Globus pallidus (tissue), 1 donor: ENCODE results near the gene FAM156B.
"Not testable (repeated sequence)": the region's sequence is repeated elsewhere in the genome, so short reads cannot be mapped to it uniquely, and the experiment has no call there.

Source experiments
- DNase-seq: peaks from one replicate; pipeline ENCODE4 v3.0.0-alpha.2; 2015; ENCODE audit warnings: low spot score

Gene FAM156B

DNA sequence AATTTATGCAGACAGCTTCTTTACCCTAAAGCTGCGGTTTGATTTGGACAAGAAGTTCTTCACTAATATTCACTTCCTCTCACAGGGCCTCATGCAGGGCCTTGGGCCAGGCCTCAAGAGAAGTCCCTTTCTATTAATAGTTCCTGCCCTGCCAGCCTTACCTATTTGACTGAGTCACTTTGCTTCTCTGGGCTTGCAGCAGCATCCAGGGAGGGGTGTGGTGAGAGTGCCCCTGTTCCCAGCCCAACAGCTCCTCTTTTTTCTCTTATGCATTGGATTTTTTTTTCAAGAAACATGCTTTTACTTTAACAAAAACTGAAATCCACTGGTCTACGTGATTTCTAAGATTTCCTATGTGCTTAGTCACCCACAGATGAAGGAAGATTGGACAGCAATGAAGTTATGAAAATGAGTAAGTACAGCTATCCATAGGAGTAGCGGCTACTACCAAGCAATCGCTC, 26.7 kb downstream of the FAM156B start:
- DNase-seq, result no peak

DNA sequence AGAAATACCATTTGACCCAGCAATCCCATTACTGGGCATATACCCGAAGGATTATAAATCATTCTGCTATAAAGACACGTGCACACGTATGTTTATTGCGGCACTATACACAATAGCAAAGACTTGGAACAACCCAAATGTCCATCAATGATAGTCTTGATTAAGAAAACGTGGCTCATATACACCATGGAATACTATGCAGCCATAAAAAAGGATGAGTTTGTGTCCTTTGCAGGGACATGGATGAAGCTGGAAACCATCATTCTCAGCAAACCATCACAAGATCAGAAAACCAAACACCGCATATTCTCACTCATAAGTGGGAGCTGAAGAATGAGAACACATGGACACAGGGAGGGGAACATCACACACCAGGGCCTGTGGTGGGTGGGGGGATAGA, 33.1 kb downstream of the FAM156B start:
- DNase-seq, result not testable (repeated sequence)

DNA sequence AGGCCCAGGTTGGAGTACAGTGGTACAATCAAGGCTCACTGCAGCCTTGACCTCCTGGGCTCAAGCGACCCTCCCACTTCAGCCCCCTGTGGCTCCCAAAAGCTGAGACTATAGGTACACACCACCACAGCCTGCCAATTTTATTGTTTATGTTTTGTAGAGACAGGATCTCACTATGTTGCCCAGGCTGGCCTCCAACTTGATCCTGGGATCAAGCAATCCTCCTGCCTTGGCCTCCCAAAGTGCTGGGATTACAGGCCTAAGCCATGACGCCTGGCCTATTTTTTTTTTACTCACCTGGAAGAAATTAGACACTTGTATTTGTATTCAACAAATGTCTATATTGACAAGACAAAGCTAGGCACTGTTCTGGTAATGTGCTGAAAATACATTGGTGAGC, 36.1 kb downstream of the FAM156B start:
- DNase-seq, result no peak

DNA sequence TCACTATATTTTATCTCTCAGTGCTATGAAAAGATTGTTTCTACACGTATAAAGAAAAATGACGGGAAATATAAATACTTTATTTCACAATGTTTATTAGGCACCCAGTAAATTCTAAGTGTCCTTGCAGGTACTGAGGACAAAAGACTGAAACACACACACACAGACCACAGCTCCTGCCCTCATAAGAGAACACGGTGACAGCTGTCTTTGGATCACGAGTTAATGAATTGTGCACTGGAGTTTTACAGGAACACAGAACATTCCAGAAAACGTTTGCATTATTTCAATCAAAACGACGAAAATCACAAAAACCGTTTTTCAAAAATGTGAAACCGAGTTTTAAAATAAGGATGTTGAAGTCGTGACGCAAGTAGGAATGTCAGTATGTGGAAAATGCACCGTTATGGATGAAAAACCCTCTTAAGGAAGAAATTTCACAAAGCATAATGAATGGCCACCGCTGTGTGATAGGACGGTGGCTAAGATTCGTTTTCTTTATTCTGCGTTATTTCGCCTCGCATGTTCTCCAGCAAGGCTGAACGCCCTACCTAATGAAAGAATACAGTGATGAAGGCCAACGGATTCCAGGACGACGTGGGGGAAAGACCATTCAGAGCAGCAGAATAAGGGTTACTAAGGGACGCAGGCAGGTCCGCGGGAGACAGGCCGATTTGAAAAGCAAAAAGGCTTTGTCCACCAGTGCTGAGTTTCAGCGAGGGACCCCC, 37.0 kb downstream of the FAM156B start:
- DNase-seq, result peak; percentile 28

DNA sequence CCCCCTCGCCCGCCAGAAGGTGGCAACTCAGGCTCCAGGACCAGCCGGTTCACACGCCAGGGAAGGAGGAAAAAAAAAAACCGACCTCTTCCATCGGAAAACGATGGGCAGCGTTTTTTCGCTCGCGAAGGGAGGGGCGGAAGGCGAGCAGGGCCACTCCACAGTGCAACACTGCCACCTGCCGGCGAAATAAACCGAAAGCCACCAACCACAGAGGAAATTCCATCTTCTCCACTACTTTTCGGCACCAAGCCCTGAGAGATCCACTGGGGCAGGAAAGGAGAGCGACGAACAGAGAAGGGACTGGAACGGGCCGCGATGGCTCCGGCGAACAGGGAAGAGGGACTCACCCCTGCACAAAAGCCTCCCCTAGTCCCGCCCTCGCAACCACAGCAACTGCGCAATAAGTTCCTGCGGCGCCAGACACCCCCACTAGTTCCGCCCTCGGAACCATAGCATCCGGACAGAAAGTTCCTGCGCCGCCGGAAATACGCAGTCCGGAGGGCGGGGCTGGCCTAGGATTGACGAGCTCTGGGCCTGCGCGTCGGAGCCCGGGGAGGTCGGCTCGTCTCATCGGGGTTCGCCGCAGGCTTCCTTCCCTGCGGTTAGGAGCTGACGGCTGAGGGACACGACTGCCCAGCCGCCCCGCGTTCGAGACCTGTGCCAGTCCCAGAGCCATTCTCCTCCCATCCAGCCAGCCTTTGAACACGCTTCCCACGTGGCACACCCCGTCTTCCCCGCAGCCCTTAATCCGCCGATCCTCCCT, 37.8 kb downstream of the FAM156B start:
- peak; percentile 92 for DNase-seq

DNA sequence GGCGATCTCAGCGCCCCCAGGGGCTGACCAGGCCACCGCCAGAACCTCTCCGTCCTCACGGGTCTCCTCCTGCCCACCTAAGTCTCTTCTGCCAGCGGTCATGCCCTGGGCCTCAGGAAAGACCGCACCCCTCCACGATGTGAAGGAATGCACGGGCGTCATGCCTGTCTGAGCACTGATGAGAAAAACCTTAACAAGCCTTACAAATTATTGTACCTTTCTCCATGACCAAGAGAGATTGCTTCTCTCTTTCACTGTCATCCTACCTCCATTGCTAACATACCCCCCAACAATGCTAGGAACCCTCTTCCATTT, 38.3 kb downstream of the FAM156B start:
- DNase-seq, result not testable (repeated sequence)

DNA sequence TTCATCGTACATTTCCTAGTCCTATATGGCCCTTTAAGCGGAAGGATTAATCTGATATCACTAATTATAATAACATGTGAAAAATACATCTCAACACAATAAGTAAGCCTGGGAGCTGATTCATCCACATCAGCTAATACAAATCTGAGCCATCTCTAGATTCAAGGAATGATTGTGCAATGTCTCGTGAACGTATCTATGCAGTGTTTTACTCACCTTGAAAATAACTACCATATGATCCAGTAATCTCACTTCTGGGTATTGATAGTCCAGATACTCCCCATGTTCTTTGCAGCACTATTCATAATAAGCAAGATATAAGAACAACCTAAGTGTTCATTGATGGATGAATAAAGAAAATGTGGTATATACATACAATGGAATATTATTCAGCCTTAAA, 43.6 kb downstream of the FAM156B start:
- DNase-seq, result not testable (repeated sequence)

DNA sequence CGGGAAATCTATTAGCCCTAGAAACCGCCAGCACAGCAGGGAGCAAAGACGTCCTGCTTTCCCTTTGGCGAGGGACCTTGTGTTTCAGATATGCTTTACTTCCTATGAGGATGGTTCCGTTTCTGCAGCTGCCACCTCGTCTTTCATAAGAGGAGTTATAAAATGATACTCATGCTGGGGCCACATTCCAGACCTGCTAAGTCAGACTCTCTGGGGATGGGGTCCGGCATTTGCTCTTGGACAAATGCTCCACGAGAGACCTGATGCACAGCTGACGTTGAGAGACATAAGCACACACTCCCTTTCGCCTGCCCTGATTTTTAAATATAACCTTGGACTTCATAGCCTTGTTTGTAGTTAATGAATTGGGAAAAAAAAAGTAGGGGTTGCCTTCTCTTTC, 44.6 kb downstream of the FAM156B start:
- DNase-seq, result not testable (repeated sequence)

DNA sequence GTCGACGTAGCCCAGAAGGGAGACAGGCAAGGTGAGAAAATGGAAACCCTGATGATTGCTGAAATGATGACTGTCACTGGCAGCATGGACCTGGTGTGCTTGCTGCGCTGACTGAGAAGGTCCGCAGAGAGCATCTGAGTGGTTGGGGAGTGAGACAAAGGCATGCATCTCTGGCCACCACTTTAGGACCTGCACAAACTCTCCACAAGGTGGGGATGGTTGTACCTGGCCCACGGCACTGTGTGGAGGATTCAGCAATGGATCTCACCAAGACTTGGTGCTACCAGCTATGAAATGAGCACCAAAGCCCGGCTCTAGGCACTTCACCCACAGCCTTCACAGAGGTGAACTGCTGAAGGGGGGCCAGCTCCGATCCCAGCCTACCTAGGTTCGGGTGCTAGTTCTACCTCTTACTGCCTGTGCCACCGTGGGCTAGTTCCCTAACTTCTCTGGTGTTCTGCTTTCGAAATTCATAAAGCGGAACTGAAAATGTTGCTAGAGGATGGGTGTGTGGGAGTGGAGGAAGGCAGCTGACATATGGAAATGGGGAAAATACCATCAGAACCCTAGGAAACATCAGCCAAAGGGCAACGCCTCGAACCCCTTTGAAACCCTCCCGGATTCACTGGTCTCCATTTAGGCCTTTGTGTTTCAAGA, 48.8 kb downstream of the FAM156B start:
- not testable (repeated sequence) for DNase-seq

DNA sequence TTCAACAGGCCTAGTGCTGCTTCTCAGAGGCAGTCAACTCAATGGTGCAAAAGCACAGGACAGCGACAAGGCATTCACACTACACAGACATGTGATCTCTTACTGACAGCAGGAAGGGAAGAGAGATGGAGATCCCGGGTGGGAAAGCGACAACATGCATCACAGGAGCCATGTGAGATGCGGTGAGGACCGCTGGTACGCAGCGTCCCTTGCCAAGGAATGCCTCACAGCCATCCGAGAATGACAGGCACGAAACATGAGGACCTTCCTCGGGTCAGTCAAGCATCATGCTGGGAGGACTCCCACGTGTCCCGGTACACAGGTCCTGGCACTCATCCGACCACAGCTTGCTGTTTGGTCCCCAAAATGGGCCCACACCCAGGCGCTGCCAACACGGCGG, 50.4 kb downstream of the FAM156B start:
- not testable (repeated sequence) for DNase-seq

DNA sequence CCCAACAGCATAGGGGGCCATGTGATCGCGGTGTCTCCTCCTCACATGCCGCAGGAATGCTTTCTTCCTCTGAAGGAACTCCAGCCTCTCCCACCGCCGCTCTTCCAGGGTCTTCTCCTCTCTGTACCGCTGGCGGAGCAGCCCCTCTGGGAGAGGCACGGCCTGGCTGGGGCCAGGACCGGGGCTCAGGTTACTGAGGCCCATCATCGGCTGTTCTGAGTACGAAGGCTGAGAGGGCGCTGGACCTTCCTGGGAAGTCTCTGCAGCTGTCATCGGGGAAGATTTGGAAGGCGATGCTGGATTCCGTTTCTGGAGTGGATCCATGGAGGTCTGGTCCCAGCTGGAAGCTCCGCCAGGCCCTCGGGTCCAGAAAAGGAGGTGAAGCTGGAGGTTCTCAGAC, 51.1 kb downstream of the FAM156B start:
- not testable (repeated sequence) for DNase-seq

DNA sequence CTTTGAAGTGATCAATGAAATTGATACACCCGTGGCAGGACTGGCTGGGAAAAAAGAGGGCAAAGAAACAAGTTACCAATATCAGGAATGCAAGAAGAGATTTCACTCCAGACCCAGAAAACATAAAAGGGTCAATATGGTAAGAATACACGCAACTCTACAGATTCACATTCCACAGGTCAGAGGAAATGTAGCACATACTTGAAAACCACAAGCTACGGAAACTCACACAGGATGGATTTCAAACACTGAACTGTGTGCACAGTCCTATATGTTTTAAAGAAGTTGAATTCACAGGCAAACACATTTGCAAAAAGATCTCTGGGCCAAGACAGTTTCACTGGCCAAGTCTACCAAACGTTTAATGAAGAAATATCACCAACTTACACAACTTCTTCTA, 52.2 kb downstream of the FAM156B start:
- DNase-seq, result not testable (repeated sequence)

DNA sequence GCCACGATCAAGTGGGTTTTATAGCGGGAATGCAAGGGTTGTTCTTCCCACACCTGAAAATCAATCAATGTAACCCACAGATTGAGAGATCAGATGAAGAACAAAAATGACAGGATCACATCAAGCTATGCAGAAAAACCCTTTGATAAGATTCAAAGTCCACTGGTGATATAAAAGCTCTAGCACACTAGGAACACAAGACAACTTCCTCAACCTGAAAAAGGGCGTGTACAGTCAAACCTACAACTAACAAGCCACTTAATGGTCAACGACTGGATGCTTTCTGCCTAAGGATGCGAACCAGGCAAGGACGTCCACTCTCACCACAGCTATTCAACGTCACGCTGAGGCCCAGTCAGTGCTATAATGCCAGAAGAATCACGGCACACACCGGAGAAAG, 52.8 kb downstream of the FAM156B start:
- not testable (repeated sequence) for DNase-seq
